ENCODE measurements around the gene CSF1R.
"Not testable (repeated sequence)": the region's sequence is repeated elsewhere in the genome, so short reads cannot be mapped to it uniquely, and the experiment has no call there.

Gene CSF1R

DNA sequence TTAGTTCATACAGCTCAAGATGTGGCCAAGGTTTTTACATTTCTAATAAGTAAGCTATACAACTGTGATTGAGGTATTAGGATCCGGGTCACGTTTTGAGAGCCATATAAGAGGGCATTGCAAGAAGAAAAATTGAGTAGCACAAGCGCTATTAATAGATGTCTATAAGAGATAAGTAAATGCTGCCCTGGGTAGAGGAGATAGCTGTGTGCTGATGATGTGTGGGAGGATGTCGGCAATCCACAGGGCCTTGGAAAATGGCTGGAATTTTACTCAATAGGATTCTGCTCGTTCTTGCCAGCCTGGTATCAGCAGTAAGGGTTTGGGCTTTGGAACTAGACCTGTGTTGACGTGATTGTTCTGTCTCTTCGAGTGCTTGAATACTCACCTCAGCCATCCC, 41.6 kb downstream of the CSF1R start:
- DNase-seq (ENCODE audit: low read depth, low spot score) = no peak
- H3K4me3 ChIP-seq (ENCODE audit: low read length) = no peak overlapping the region

DNA sequence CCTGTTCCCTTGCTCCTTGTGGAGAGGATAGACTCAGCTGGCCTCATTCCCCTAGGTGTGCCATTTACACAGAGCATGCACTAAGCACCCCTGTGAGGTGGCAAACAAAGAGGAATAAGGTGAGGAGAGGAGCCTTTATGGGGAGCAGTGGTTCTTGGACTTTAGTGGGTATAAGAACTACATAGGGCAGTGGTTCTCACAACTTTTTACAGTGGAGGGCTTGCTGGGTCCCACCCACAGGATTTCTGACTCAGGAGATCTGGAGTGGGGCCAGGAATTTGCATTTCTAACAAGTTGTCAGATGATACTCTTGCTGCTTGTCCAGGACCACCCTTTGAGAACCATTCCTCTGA, 42.0 kb downstream of the CSF1R start:
- no peak for DNase-seq (ENCODE audit: low read depth, low spot score)
- H3K4me3 ChIP-seq (ENCODE audit: low read length) = no peak overlapping the region

DNA sequence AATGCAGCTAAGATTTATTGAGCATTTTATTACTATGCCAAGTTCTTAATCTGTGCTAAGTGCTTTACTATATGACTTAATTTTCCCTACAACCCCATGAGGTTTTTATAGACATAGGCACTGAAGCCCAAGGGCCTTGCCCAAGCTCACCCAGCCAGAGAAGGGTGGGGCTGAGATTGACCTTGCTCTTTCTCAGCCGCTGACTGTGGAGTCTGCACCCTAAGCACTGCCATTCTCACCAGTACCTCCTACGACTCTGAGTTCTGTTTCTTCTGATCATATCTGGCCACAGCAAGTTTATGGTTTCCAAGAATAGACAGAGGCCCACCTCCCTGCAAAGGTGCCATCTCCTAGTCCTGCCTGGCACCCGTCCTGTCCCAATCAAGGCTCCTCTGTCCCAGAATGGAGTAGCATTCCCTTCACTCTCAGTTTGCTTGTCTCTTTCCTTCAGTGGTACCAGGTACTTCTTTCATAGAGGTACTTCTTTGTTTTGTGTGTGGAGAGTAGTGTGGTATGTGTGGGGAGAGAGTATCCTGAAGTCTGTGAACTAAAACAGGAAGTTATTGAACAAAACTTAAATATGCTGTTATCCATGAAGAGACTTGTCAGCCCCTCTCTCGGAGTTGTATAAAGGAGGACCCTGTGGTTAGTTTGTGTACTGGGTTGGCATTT, 42.6 kb downstream of the CSF1R start:
- no peak overlapping the region for H3K4me3 ChIP-seq (ENCODE audit: low read length)
- DNase-seq (ENCODE audit: low read depth, low spot score) = peak; percentile 30

DNA sequence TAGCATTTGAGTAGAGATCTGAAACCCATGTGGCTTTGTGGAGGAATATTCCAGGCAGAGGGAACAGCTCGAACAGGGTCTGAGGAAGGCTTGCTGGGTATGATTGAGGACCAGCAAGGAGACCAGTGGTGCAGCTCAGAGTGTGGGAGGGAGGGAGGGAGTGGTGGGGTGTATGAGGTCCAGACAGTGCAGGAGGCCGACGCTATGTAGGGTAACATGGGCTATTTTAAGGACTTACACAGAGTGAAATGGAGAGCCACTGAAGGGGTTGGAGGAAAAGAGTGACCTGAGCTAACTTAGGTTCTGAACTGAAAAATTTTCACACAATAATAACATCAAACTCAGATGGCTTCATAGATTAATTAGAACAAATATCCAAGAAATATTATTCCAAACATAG, 43.9 kb downstream of the CSF1R start:
- no peak for DNase-seq (ENCODE audit: low read depth, low spot score)
- no peak overlapping the region for H3K4me3 ChIP-seq (ENCODE audit: low read length)

DNA sequence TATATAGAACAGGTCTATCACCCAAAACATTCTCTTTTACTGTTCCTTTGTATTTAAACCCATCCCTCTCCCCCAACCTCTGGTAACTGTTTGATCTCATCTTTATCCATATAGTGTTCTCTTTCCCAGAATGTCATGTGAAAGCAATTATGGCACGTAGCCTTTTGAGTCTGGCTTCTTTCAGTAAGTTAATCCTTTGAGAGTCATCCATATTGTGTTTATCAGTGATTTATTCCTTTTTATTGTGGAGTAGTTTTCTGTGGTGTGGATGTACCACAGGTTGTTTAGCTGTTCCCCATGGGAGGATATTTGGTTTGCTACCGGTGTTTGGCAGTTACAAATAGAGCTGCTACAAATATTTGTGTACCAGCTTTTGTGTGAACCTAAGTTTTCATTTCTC, 47.8 kb downstream of the CSF1R start:
- DNase-seq (ENCODE audit: low read depth, low spot score) = no peak
- no peak overlapping the region for H3K4me3 ChIP-seq (ENCODE audit: low read length)

DNA sequence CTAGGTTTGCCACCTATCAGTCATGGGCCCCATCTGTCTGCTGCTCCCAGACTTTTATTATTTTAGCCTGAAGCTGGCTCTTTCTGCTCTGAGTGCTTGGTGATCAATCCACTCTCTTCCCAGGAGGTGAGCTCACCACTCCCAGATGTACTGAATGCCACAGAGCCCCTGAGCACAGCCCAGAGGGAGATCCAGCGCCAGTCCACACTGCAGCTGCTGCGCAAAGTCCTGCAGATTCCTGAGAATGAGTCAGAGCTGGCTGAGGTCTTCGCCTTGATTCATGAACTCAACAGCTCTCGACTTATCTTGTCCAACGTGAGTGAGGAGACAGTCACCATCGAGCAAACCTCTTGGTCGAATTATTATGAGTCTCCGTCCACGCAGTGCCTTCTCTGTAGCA, 49.8 kb downstream of the CSF1R start:
- no peak for DNase-seq (ENCODE audit: low read depth, low spot score)
- no peak overlapping the region for H3K4me3 ChIP-seq (ENCODE audit: low read length)

DNA sequence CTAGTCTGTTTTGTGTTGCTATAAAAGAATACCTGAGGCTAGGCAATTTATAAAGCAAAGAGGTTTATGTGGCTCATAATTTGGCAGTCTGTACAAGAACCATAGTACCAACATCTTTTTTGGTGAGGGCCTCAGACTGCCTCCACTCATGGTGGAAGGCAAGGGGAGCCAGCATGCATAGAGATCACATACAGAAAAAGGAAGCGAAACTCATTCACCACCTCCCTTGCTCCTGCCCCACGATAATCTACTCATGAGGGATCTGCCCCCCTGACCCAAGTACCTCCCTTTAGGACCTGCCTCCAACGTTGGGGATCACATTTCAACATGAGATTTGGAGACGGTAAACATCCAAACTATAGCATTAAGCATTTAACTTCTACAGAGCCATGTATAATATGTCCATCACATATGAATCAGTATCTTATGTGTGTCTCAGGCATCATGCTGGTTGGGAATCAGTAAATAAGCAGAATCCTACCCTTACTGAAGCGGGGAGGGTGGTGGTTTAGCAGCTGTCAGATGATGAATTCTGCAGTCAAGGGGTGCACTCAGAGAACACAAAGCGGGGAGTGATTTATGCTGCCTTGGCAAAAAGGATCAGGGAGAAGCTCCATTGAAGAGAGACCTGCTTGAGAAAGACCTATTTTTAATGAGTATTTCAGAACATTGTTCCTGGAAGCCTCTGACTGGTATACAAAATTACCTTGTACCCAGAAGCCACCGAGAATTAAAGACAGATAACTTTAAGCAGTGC, 51.0 kb downstream of the CSF1R start:
- H3K4me3 ChIP-seq (ENCODE audit: low read length) = no peak overlapping the region
- DNase-seq (ENCODE audit: low read depth, low spot score) = no peak

DNA sequence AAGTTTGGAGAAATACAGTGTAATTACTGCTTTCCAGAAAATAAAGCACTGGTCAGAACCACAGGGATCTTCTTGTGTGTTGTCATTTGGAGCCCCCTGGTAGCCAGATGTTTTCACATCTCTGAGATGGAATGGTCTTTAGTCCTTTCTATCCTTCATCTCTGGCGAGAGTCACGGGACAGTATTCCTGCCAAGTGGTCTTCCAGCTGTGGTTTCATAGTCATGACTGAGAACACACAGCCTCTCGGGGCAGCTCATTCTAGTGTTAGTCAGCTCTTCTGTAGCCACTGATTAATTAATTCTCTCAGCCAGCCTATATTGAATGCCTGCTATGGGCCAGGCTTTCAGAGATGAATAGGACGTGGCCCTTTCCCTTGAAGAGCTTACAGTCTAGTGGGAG, 51.7 kb downstream of the CSF1R start:
- H3K4me3 ChIP-seq (ENCODE audit: low read length) = no peak overlapping the region
- DNase-seq (ENCODE audit: low read depth, low spot score) = no peak

DNA sequence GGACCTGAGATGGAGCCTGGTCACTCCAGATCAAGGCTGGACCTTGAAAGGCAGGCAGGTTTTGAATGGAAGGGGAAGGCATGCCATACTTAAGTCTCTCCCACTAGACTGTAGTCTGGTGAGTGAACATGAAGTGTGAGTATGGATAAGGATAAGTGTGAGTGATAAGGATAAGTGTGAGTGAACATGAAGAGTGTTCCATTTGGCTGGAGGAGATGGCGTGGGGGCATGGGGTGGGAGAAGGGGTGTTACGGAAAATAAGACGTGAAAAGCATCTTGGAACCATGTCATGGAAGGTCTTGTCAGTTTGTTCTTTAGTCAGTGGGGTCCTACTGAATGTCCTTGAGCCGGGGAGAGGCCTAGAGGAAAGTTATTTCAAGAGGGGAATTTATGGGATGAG, 53.0 kb downstream of the CSF1R start:
- no peak overlapping the region for H3K4me3 ChIP-seq (ENCODE audit: low read length)
- no peak for DNase-seq (ENCODE audit: low read depth, low spot score)

DNA sequence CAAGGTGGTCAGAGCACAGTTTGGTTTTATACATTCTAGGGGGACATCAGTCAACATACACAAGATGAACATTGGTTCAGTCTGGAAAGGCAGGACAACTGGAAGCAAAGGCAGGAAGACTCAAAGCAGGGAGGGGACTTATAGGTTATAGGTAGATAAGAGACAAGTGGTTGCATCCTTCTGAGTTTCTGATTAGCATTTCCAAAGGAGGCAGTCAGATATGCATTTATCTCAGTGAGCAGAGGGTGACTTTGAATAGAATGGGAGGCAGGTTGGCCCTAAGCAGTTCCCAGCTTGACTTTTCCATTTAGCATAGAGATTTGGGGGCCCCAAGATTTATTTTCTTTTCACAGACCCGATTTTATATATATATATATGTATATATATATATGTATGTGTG, 58.3 kb downstream of the CSF1R start:
- H3K4me3 ChIP-seq (ENCODE audit: low read length); DNase-seq (ENCODE audit: low read depth, low spot score): not testable (repeated sequence)

DNA sequence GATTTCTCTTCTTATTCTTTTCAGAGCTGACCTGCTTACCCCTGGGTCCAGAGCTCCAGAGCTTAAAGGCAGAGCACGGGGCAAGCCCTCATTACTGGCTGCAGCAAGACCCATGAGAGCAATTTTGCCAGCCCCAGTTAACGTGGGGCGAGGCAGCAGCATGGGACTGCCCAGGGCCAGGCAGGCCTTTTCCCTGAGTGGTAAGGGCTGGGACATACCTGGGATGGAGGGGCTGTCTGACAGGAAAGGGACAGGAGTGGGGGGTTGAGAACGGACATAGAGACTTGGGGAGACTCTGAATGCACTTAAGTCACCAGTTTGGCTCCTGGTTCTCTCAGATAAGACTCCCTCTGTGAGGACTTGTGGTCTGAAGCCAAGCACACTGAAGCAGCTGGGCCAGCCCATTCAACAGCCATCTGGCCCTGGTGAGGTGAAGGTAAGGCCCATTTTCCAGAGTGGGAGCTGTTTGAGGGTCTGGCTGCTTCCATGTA, 59.6 kb downstream of the CSF1R start:
- DNase-seq (ENCODE audit: low read depth, low spot score) = no peak
- no peak overlapping the region for H3K4me3 ChIP-seq (ENCODE audit: low read length)

DNA sequence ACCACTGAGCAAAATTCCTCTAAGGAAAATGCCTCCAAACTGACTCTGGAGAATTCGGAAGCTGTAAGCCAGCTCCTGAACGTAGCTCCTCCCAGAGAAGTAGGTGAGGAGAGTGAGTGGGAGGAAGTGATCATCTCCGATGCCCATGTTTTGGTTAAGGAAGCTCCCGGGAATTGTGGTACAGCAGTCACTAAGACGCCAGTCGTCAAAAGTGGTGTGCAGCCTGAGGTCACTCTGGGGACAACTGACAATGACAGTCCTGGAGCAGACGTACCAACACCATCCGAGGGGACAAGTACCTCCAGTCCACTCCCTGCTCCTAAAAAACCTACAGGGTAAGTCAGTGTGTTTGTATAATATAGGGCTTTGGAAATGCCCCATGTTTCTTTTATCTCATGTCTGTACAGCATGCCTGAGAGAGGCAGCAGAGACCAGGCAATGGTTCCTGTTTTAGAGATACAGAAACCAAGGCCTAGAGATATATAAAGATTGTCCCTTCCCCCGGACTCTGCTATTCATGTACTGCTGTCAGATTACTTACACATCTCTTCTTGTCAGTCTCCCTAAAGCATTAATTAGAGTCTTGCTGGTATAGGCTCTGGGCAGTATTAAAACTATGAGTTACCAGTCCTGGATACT, 61.9 kb downstream of the CSF1R start:
- no peak for DNase-seq (ENCODE audit: low read depth, low spot score)
- H3K4me3 ChIP-seq (ENCODE audit: low read length) = no peak overlapping the region

DNA sequence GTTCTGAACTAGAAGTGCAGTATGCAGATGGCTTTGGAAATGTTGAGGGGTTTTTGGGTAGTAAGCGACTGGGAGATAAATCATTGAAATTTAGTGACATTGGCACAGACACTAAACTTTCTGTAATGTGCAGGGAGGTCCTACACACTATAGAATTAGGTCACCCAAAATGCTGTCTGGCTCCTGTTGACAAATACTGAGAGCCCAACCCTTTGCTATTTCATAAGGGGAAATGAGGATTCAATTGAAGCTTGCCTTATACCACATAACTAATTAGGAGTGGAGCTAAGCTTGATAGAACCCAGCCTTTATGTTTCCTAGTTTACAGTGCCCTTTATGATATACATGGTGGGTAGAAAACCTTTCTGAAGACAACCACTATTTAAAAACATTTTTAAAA, 63.2 kb downstream of the CSF1R start:
- DNase-seq (ENCODE audit: low read depth, low spot score) = no peak
- H3K4me3 ChIP-seq (ENCODE audit: low read length) = no peak overlapping the region

DNA sequence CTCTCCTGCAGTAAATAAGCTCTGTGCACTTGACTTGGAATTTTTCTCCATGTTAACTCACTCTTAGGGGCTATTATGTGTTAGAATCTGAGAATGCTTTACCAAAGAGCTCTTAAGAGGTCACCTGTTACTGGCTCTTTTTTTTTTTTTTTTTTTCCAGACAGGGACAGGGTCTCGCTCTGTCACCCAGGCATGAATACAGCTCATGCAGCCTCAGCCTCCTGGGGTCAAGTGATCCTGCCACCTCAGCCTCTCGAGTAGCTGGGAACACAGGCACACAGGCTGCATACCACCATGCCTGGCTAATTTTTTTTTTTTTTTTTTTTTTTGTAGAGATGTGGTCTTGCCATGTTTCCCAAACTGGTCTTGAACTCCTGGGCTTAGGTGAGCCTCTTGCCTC, 63.7 kb downstream of the CSF1R start:
- H3K4me3 ChIP-seq (ENCODE audit: low read length) = no peak overlapping the region
- DNase-seq (ENCODE audit: low read depth, low spot score) = no peak

DNA sequence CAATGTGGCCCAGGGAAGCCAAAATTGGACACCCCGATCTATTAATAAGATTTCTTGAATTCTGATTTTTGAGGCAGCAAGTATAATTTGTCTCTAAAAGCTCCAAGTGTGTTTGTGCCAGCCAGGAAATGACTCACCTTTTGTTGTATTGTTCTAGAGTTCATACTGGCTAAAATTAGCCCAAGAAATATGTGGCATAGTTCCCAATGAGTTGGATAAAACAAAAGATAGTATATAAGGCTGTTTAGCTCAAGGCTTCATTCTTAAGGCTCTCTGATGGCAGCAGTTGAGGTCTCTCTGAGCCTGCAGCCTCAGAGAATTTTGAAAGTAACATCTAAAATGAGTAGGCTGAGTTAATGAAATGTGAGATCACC, 64.2 kb downstream of the CSF1R start:
- no peak overlapping the region for H3K4me3 ChIP-seq (ENCODE audit: low read length)
- no peak for DNase-seq (ENCODE audit: low read depth, low spot score)

DNA sequence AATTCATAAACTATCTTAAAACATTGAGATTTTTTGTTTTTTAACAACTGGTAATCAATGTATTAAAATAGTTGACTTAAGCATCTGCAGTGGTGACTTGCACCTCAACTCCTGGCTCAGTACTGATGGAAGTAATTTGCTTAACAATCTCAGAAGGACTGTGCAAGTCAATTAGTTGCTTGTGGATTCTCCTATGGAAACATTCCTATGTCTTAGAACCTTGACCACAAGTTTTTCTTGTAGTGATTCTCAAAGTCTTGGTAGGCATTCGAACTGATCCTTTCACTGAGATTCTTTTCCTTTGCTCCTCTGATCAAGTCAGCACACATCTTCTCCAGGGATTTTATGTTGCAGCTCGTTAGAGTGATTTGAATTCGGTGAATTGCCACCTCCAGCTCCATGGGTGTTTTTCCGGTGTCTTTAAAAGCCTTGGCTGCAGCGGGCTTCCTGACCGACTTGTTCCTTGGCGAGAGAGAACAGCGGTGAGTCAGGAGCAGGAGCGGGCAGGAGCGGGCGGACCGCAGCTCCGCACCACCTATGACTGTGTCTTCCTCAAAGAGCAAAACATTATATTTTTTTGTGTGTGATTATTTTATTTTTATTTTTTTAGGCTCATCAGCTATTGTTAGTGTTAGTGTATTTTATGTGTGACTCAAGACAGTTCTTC, 64.7 kb downstream of the CSF1R start:
- DNase-seq (ENCODE audit: low read depth, low spot score) = no peak
- no peak overlapping the region for H3K4me3 ChIP-seq (ENCODE audit: low read length)

DNA sequence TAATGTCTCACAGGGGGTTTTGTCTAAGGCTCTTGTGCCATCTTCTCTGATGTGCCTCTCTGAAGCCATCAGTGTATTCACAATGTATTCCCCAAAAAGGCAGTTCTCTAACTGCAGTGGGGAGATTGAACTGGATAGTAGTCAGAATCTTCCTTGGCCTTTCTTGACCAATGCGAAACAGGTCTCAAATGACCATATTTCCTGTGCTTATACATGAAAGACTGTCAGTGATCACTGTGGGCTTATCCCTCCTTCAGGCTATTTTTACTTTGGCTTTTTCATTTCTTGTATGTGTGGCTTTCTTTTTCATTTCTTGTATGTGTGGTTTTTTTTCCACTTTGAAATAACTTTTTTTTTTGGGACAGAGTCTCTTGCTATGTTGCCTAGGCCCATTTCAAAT, 66.1 kb downstream of the CSF1R start:
- DNase-seq (ENCODE audit: low read depth, low spot score) = no peak
- no peak overlapping the region for H3K4me3 ChIP-seq (ENCODE audit: low read length)

DNA sequence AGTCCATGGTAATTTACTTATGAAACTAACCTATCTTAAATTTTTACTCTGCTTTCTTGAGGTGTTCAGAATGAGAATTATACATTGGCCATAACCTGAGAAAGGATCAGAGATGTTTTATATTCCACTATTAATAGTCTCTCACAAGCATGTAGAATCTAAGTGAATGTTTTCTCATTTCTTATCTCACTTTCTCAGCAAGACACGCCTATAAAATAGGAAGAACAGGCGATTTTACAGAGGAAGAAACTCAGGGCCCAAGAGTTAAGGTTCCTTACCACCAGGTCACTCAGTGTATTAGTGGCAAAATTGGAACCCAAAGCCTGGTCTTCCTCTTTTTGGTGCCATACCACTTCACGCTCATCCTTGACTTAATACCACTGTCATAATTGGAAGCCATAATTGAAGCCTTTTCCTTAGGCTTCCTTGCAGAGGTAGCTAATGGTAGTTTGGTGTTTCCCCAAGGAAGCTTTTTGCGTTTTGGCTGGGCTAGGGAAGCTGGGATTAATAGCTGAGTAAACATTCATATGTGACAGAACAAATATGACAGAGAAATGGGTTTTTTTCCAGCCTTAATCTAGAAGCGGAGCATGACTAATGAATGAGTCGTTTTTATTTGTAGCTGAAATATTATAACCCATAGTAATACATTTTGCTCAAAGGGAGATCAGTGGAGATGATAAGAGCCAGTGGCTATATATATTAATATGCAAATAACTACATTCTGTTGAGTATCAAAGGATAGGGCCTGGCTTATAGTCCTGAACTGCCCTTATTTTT, 68.9 kb downstream of the CSF1R start:
- no peak for DNase-seq (ENCODE audit: low read depth, low spot score)
- no peak overlapping the region for H3K4me3 ChIP-seq (ENCODE audit: low read length)

DNA sequence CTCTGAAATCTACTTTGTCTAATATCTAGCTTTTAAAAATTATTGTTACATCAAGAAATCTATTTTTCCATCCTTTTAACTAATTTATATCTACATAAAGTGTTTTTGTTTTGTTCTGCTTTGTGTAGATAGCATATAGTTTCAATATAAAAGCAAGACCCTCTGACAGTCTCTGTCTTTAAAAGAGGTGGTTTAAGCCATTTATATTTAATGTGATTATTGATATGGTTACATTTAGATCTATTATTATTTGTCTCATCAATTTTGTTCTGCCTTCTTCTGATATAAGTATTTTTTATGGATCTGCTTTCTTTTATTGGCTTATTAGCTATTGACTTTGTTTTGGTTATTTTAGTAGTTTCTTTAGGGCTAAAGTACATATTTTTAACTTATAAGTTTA, 69.8 kb downstream of the CSF1R start:
- DNase-seq (ENCODE audit: low read depth, low spot score) = no peak
- H3K4me3 ChIP-seq (ENCODE audit: low read length) = no peak overlapping the region

Measured in Jurkat, Clone E6-1 (cell line).